Measurements from ENCODE around the gene CACNA1C.

CACNA1C gene

DNA sequence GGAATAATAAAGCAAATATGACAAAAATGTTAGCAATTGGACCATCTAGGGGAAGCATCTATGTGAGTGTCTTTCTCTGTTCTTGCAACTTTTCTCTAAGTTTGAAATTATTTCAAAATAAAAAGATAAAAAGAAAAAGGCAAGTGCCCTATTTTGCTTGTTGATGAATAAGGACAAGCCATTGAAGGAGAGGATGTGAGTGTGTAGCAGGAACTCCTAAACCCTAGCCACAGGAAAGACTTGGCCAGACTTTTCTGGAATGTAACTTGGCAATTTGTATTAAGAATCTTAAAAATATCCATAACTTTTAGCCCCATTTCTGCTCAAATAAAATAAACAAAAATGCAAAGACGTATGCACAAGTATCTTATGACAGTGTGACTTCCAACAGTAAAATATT, 279.4 kb downstream of the CACNA1C start:
- DNase-seq: no peak

- DNase-seq: no peak
Observed at GRCh38 chr12:2332947-2333346, 280.2 kb downstream of the CACNA1C start.

- no peak for DNase-seq
Observed at GRCh38 chr12:2333491-2334195, 280.9 kb downstream of the CACNA1C start.

GRCh38 chr12:2334271-2334670, 281.5 kb downstream of the CACNA1C start:
- no peak for DNase-seq

- DNase-seq: no peak
Observed at GRCh38 chr12:2334689-2335088, 281.9 kb downstream of the CACNA1C start.

- DNase-seq: no peak
Observed at GRCh38 chr12:2335109-2335508, 282.3 kb downstream of the CACNA1C start.

DNA sequence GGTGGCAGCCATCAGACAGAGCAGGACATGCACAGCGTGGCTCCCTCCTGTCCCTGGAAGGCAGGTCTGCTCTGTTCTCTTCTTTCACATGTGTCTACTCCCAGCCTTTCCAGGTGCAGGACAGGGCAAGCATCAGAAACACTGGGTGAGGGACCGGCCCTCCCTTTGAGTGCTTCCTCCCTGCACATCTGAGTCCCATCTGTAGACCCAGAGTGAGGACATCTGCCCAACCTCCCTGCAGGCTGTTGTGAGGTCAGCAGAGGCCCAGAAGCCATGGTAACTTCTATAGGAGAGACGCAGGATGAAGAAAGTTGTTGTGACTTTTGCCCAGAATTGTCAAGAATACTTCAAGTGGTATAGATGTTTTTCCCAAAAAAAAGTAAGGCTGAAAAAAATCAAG, 282.7 kb downstream of the CACNA1C start:
- no peak for DNase-seq

DNA sequence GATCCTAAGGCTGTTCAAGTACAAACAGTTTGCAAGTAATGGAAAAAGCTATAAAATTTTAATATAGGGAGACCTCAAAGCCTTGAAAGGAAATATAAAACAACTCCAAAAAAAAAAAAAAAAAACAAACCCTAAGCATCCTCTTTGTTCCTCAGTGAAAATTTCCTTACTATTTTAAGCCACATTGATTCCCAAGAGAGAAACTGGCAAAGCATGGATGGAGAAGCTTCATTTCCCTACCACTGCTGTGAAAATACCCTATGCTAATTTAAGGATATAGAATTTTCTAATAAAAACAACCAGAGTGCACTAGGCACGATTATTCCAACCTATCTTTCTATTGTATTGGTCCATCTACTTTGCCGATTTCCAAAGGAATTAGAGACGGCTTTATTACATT, 283.1 kb downstream of the CACNA1C start:
- no peak for DNase-seq

GRCh38 chr12:2336409-2336829, 283.6 kb downstream of the CACNA1C start:
- DNase-seq: peak; percentile 3 to 46

DNA sequence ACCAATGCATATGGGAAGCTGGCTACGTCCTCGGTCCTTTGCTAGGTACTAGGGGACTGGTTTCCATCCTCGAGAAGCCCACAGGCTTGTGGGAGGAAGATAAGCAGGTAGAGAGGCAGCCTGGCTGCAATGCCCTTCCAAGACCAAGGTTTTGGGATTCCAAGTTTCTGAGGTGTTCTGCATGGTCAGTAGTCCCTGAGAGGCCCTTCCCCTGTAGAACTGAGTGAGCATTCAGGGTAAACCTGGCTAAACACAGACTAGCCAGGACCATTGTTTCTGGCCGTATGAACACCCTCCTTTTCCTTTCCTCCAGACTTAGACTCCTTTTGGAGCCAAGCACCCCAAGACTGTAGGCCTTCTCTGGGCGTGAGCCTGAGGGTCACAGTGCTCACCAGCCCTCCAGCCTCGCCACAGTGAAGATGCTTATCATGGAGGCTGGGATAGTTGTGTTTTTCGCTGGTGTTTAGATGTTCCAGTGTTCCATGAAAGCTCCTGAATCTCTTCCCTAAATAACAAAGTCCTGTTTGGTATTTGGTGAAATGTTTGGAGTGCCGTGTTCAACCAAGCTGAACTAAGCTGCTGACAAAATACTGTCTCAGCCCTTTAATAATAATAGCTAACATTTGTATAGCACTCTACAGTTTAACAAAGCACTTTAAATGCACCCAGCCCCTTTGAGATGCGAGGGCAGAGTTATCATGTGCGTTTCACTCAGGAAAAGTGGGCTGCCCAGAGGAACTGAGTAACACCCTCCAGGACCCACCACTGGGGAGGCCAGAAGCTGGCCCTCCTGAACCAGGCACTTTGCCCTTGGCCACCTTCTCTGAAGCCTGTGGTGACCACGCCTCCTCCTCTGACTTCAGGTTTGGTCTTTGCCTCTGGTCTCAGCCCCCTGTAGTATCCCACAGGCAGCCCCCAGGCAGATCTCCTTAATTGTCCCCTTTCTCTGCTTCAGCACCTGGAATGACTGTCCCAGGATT, 284.5 kb downstream of the CACNA1C start:
- DNase-seq: no peak

- DNase-seq: no peak
Observed at GRCh38 chr12:2338381-2338780, 285.6 kb downstream of the CACNA1C start.

DNA sequence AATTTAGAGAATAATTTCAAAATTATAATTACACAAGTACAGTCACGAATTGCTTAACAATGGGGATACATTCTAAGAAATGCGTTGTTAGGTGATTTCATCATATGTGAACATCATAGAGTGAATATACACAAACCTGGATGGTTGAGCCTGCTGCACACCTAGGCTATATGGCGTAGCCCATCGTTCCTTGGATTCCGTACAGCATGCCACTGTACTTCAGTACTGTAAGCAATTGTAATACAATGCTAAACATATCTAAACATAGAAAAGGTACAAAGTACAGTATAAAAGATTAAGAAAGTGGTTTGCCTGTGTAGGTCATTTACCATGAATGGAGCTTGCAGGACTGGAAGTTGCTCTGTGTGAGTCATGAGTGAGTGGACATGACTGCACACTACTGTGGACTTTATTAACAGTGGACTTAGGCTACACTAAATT, 286.2 kb downstream of the CACNA1C start:
- DNase-seq: peak in 1 of 2 donors; percentile 24

DNA sequence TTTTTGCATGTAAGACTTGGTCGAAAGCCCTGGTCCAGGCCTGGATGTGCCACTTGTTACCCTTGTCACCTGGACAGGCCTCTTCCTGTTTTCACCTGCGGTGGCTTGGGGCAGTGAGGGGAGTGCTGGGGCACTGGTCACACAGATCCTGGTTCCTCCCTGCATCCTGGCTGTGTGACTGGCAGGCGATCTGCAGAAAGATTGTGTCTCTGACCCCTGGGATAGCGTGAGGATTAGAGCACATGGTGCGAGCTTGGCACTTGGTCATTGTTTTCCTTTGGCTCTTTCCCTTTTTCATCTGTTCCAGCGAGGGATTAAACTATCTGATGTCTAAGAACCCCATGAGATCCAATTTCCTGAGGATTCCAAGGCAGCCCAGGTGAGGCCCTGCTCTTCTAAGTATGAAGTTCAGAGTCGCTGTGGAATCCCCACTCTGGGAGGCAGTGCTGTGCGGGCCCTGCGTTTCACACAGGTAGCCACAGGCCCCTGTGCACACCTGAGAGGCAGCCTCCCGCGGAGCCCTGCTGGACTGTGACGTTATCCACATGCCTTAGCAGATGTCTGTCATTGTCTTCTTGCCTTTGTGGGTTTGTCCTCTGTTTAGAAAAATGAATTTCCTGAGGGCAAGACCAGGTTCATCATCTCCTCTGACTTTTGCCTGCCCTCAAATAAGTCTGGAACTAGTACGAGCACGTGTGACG, 288.4 kb downstream of the CACNA1C start:
- no peak for DNase-seq

- DNase-seq: peak in 1 of 2 donors; percentile 27
Observed at GRCh38 chr12:2341871-2342270, 289.1 kb downstream of the CACNA1C start.

DNA sequence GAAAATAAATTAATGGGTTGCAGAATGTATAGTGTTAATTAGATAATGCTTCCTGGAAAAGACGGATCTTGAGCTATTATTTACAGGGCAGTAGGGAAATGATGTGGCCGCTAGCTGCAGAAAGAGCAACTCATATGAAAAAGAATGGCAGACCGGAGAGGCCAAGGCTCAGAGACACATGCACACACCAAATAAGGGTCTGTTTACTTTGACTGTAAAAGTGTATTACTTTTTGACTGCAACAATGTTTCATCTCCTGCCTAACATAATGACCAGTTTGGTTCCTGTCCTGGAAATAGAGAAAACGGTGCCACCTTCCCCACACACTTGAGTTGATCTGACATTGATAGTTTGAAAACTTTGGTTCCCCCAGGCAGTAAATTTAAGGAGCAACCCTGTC, 290.9 kb downstream of the CACNA1C start:
- DNase-seq: no peak

DNA sequence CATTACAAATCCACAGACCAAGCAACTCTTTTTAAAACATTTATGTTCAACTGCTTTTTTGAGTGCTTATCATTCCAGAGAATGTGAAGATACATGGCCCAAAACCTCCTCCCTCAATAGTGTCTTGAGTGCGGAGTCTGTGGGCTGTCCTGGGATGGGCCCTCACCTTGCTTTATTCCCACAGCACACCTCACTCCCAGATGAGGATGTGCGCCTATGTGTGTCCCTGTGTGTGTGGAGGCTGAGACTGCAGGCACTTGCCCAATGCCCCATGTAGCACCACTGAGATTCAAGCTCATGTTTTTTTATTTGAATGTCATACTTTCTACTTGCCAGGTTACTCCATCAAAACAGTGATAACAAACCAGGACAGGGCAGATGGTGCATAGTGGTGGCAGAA, 291.7 kb downstream of the CACNA1C start:
- no peak for DNase-seq

- DNase-seq: no peak
Observed at GRCh38 chr12:2344885-2345284, 292.1 kb downstream of the CACNA1C start.

GRCh38 chr12:2345902-2346301, 293.1 kb downstream of the CACNA1C start:
- DNase-seq: no peak

DNA sequence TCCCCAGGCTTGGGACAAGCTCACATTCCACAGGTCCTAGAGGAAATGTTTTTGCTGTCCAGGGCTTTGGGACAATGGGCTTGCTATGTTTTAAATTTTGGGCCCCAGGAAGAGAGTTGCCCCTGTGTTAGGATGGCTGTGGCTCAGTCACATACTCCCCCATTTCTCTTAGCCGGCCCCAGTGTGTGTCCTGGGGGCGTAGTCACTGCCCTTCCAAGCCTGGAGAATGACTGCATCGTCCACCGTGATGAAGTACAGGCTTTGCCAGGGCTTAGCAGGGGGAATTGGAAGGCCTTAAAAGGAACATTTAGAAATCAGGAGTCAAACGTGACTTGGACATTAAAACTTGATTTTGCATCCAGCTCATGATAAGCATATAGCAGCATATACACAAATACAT, 293.6 kb downstream of the CACNA1C start:
- DNase-seq: no peak

DNA sequence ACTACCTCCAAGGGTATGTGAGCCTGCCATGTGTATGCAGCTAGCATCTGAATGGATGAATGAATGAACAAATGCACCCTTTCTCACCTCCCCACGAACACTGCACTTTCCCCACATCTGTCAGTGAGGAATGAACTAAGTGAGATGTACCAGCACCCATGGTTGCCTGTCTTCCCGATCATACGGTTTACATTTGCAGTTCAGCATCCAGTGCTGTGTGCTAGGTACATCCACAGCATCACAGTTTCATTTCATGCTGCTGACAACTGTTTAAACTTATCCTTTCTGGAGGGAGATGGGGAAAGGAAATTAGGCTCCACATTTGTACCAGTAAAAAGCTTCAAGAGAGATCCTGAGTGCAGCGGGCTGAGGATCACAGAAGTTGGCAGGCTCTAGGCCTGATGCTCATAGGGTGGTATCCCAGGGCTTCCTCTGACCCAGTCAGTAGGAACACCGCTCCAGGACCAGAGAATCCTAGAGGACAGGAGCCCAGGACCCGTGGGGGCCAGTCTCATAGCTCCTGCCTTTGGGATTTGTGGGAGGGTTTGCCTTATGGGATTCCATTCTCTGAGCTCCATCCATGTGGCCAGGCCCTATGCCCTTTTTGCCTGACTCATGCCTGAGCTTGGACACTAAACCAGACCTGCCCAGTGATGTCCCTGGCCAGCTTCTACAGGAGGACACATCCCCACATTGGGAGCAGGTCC, 294.5 kb downstream of the CACNA1C start:
- no peak for DNase-seq

DNA sequence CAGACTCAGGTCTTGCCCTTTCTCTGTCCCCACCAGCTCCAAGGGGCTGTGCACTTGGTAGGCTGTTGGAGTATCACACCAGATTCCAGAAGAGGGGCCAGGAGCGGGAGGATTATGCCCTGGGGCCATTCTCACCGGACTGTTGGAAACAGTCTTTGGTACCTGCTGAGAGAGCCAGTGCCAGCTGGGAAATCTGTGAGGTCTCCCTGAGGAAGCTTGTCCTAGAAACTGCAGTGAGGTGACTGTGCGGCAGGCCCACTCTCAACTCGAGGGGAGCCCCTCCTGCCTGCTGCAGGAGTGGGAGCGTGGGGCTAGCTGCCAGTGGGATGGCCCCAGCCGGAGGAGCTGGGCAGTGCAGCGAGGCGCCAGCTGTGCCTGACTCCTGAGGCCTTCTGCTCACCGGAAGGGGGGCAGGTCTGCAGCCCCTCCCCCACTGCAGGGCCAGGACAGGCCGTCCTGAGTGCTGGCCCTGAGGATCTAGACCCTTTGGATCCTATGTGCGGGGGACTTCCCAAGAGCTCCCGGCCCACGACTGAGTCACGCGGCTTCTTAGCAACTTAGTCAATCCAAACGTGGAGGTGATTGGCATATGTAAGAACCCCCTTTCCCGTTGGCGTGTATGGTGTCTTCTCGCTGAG, 295.2 kb downstream of the CACNA1C start:
- DNase-seq: no peak

GRCh38 chr12:2348482-2348852, 295.7 kb downstream of the CACNA1C start:
- DNase-seq: no peak
